Neuronal stem cell (in vitro differentiated cells): ENCODE results near the gene FPR1. TPM values are rescaled to one million over a fixed set of nuclear protein-coding genes. Genes with fewer than 3 reads are reported as not detected.

Experiments
- DNase-seq: peaks from one replicate; pipeline ENCODE4 v3.0.0-alpha.2; 2013; ENCODE audit warnings: low spot score
- H2AFZ ChIP-seq: one replicate; pipeline ENCODE4 v1.6.1; 2013; ENCODE audit warnings: mild to moderate bottlenecking, low read length, inconsistent platforms
- H2AK5ac ChIP-seq: 2 replicates; pipeline ENCODE4 v1.6.1; 2013; ENCODE audit warnings: low read depth, mild to moderate bottlenecking, inconsistent platforms, low read length, moderate library complexity, mixed read lengths
- H2BK120ac ChIP-seq: 2 replicates; pipeline ENCODE4 v1.6.1; 2013; ENCODE audit warnings: low read depth, mild to moderate bottlenecking, inconsistent platforms, low read length, moderate library complexity, mixed read lengths
- H2BK12ac ChIP-seq: one replicate; pipeline ENCODE4 v1.6.1; 2013; ENCODE audit warnings: low read length, inconsistent platforms
- H2BK15ac ChIP-seq: 2 replicates; pipeline ENCODE4 v1.6.1; 2013; ENCODE audit warnings: mild to moderate bottlenecking, low read length, inconsistent platforms, mixed read lengths
- H2BK5ac ChIP-seq: one replicate; pipeline ENCODE4 v1.6.1; 2013; ENCODE audit warnings: inconsistent platforms, mild to moderate bottlenecking, low read length, moderate library complexity
- H3K14ac ChIP-seq: one replicate; pipeline ENCODE4 v1.6.1; 2013; ENCODE audit warnings: low read length, inconsistent platforms
- H3K18ac ChIP-seq: 2 replicates; pipeline ENCODE4 v1.6.1; 2013; ENCODE audit warnings: low read length, inconsistent platforms
- H3K23ac ChIP-seq: 2 replicates; pipeline ENCODE4 v1.6.1; 2013; ENCODE audit warnings: low read depth, mild to moderate bottlenecking, mixed read lengths, low read length, inconsistent platforms; ENCODE audit not compliant: poor library complexity
- H3K27ac ChIP-seq: replicated peaks from 3 replicates; pipeline ENCODE4 v1.5.1; 2013; ENCODE audit warnings: low read length, inconsistent platforms
- H3K27me3 ChIP-seq, 3 experiments: 2 replicates each; pipeline ENCODE4 v1.6.1; 2013; ENCODE audit warnings: low read length in 3 of 3, mild to moderate bottlenecking in 2 of 3, inconsistent platforms in 1 of 3, low read depth in 1 of 3, mixed read lengths in 1 of 3, moderate library complexity in 1 of 3; ENCODE audit not compliant: control insufficient read depth in 3 of 3, insufficient read depth in 3 of 3
- H3K36me3 ChIP-seq, 2 donors: replicated peaks in 1 of 2; 2 replicates each; pipeline ENCODE4 v1.6.1; 2013; ENCODE audit warnings: low read length in 2 of 2; ENCODE audit not compliant: control insufficient read depth in 2 of 2, insufficient read depth in 2 of 2
- H3K4ac ChIP-seq: 2 replicates; pipeline ENCODE4 v1.6.1; 2013; ENCODE audit warnings: inconsistent platforms, mild to moderate bottlenecking, low read length, moderate library complexity
- H3K4me1 ChIP-seq, 2 donors: 1 replicate in 1 of 2; 2 replicates in 1 of 2; pipeline ENCODE4 v1.6.1; 2013; ENCODE audit warnings: low read length in 2 of 2, low read depth in 1 of 2; ENCODE audit not compliant: control insufficient read depth in 2 of 2, insufficient read depth in 1 of 2
- H3K4me2 ChIP-seq: one replicate; pipeline ENCODE4 v1.6.1; 2013; ENCODE audit warnings: mild to moderate bottlenecking, low read length, inconsistent platforms; ENCODE audit not compliant: insufficient read depth, poor library complexity, severe bottlenecking
- H3K4me3 ChIP-seq, 2 donors: 2 replicates each; pipeline ENCODE4 v1.5.1; 2013; ENCODE audit warnings: low read length in 2 of 2, mild to moderate bottlenecking in 2 of 2, inconsistent platforms in 1 of 2, moderate library complexity in 1 of 2
- H3K79me1 ChIP-seq: one replicate; pipeline ENCODE4 v1.6.1; 2013; ENCODE audit warnings: low read depth, mild to moderate bottlenecking, inconsistent platforms, low read length, moderate library complexity
- H3K9ac ChIP-seq: one replicate; pipeline ENCODE4 v1.6.1; 2013; ENCODE audit warnings: mild to moderate bottlenecking, low read depth, low read length, inconsistent platforms; ENCODE audit not compliant: poor library complexity
- H3K9me3 ChIP-seq, 2 donors: replicated peaks in 1 of 2; 2 replicates each; pipeline versions ENCODE3 to v1.6.1; 2013; ENCODE audit warnings: low read length in 2 of 2, mild to moderate bottlenecking in 2 of 2, inconsistent platforms in 1 of 2, low read depth in 1 of 2, mixed read lengths in 1 of 2, moderate library complexity in 1 of 2; ENCODE audit not compliant: control insufficient read depth in 2 of 2, insufficient read depth in 1 of 2
- H4K8ac ChIP-seq: one replicate; pipeline ENCODE4 v1.6.1; 2013; ENCODE audit warnings: low read depth, mild to moderate bottlenecking, inconsistent platforms, low read length, moderate library complexity
- H4K91ac ChIP-seq: one replicate; pipeline ENCODE4 v1.6.1; 2013; ENCODE audit warnings: low read length, low read depth, mild to moderate bottlenecking, inconsistent platforms; ENCODE audit not compliant: poor library complexity
- WGBS, 2 donors: extraction: QIAGEN DNeasy Blood & Tissue Kit; methylation state at CpG; one replicate each; pipeline ENCODE4 v1.1.7; 2013; ENCODE audit warnings: missing lambda C conversion rate in 2 of 2, mixed read lengths in 1 of 2; ENCODE audit not compliant: insufficient read length in 2 of 2, insufficient replicate concordance in 1 of 2; ENCODE audit errors: extremely low coverage in 2 of 2; 5-methylcytosine and 5-hydroxymethylcytosine counted together
- polyA plus RNA-seq, 2 experiments: library from polyadenylated mRNA; stranded (reverse); fragments of 200-250 nt; gene quantifications; one replicate each; pipeline ENCODE4 v1.2.3, GENCODE V29; 2013

The FPR1 gene, protein sequence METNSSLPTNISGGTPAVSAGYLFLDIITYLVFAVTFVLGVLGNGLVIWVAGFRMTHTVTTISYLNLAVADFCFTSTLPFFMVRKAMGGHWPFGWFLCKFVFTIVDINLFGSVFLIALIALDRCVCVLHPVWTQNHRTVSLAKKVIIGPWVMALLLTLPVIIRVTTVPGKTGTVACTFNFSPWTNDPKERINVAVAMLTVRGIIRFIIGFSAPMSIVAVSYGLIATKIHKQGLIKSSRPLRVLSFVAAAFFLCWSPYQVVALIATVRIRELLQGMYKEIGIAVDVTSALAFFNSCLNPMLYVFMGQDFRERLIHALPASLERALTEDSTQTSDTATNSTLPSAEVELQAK
- polyA plus RNA-seq (2013, experiment 1 of 2) = not detected
- not detected for polyA plus RNA-seq (2013, experiment 2 of 2)

DNA sequence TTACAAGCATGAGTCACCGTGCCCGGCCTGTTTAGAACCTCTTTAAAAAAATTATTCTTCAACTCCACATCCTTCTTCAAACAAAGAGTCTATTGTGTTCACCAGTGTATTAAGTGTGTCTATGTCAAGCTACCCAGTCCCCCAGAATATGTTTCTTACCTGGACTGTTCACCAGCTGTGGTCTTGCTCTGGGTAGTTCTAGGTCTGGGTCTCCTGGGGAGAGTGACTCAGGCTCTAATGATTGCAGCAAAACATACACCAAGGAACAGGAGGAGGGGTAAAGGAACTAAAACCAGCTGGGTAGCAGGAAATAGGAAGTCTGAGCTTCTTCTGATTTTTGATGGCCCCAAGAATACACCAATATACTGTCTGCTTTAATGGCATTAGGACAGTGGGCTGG, at the start of gene FPR1:
TSS of gene FPR1 (minus strand) at position 224 of the 400 bp plus-strand sequence. CDS start 4,884 bp downstream, outside the sequence.
- no CpG with 5 or more reads among the region's 2 CpGs for WGBS, 2 donors
- Histone ChIP-seq H3K23ac (no peak within 1 kb of the TSS), H3K36me3 (peaks cover 0 to 1% of the 10 kb centered on the region in 2 donors)

DNA sequence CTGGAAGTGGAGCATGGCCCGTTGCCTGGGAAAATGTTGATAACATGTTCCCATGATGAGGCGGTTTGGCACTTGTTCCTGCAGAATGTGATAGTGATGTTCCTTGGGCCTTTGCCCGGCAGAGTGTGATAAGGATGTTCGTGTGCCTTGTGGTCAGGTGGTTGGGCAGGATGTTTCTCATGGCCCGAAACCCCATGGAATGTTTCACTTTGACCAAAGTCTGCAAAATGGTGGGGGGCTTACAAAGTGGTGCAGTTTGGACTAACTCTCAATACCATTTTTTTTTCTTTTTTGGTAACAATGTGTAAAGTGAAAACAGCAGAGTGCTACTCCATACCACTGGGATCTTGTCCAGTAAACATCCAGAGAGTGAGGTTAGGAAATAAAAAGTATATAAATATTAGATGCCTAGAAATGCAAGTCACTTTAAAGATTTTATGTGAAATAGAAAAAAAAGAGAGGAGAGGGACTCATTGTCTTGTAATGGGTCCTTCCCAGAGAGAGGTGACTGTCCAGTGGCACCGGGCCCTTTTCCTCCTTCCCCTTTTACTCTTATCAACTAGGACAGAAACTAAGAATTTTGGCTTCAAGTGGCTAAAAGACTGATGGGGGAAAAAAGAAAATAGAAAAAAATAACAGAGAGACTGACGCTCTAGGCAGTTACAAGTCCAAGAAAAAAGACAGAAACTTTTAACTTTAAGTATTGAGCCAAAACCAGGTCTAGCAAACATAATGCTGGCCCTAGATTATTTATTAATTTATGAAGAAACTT, 49.0 kb upstream of the FPR1 start:
- H3K18ac ChIP-seq = no peak overlapping the region
- no peaks in the 10 kb centered on the region for H3K4me1 ChIP-seq
- H3K27me3 ChIP-seq = no peaks in the 10 kb centered on the region
- no peak overlapping the region for H4K8ac ChIP-seq
- no peak overlapping the region for H3K9ac ChIP-seq
- H2BK5ac ChIP-seq = no peak overlapping the region
- no peaks in the 10 kb centered on the region for H3K36me3 ChIP-seq
- H3K14ac ChIP-seq = no peak overlapping the region
- no peak overlapping the region for H2AFZ ChIP-seq
- H3K4me2 ChIP-seq = no peak overlapping the region
- H3K9me3 ChIP-seq = peaks cover 0 to 8% of the 10 kb centered on the region in 2 donors
- H4K91ac ChIP-seq = no peak overlapping the region
- DNase-seq = no peak
- no peak overlapping the region for H3K4ac ChIP-seq
- H3K4me3 ChIP-seq = peak overlapping the region in 1 of 2 donors; percentile 48
- no peak overlapping the region for H2AK5ac ChIP-seq
- H2BK15ac ChIP-seq = no peak overlapping the region
- H3K23ac ChIP-seq = no peak overlapping the region
- no CpG with 5 or more reads among the region's 7 CpGs for WGBS, 2 donors
- no peak overlapping the region for H2BK12ac ChIP-seq
- no peak overlapping the region for H2BK120ac ChIP-seq
- no peak overlapping the region for H3K27ac ChIP-seq
- no peaks in the 10 kb centered on the region for H3K79me1 ChIP-seq

More for the DNA sequence above, at the start of gene FPR1:
- Histone ChIP-seq H2BK120ac (no peak within 1 kb of the TSS), H3K9ac (no peak within 1 kb of the TSS), H3K4me3 (no peak within 1 kb of the TSS), H4K91ac (no peak within 1 kb of the TSS), H3K9me3 (peaks cover 0 to 8% of the 10 kb centered on the region in 2 donors), H3K27me3 (no peaks in the 10 kb centered on the region), H2BK15ac (no peak within 1 kb of the TSS), H3K14ac (peak within 1 kb of the TSS; percentile 42), H2BK12ac (no peak within 1 kb of the TSS), H2AK5ac (no peak within 1 kb of the TSS), H3K4me2 (no peak within 1 kb of the TSS), H3K79me1 (no peaks in the 10 kb centered on the region), H2AFZ (no peak within 1 kb of the TSS), H3K27ac (no peak within 1 kb of the TSS), H2BK5ac (no peak within 1 kb of the TSS), H3K4ac (no peak within 1 kb of the TSS), H4K8ac (no peak within 1 kb of the TSS), H3K18ac (peak within 1 kb of the TSS; percentile 9), H3K4me1 (no peaks in the 10 kb centered on the region)
- DNase-seq = no peak

DNA sequence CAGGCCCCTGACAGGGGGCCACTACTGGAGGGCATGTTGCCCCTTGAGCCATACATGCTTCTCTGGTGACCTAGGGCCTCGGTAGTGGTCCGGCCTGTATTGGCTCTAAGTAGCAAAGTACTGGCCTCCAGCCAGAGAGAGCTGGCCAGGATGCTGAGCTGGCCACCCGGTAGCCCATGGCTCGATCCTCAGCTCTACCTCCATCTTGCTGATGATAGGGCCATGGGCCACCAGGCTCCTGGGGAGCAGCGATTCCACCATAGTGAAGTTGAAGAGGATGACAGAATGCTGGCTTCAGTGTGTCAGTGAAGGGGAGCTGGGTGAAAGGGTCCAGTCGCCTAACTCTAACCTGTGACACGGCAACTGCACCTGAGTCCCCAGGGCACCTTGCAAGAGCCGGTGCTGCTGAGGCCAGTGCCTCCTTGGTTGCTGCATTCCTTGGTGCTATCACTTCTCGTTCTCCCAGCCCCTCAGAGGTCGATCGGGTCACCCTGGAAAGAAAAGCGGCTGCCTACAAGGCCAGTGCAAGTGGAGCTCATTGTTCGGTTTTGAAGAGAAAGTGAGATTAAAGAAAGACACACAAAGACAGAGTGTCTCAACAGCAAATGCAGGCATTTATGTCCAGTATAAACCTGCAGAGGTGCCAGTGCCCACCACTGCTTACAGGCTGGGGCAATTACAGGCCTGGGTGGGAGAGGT, 48.2 kb upstream of the FPR1 start:
- no CpG with 5 or more reads among the region's 13 CpGs for WGBS, 2 donors

More for the DNA sequence above, 48.2 kb upstream of the FPR1 start:
- Histone ChIP-seq H2AK5ac (no peak overlapping the region), H2BK12ac (no peak overlapping the region), H3K9me3 (peaks cover 0 to 8% of the 10 kb centered on the region in 2 donors), H3K79me1 (no peaks in the 10 kb centered on the region), H3K14ac (no peak overlapping the region), H3K4me1 (no peaks in the 10 kb centered on the region), H2BK120ac (no peak overlapping the region), H3K4me3 (no peak overlapping the region), H3K4ac (no peak overlapping the region), H3K23ac (no peak overlapping the region), H2BK15ac (no peak overlapping the region), H2AFZ (no peak overlapping the region), H2BK5ac (no peak overlapping the region), H3K9ac (peak overlapping the region; percentile 65), H3K27ac (no peak overlapping the region), H3K36me3 (no peaks in the 10 kb centered on the region), H3K4me2 (no peak overlapping the region), H3K18ac (no peak overlapping the region), H3K27me3 (no peaks in the 10 kb centered on the region), H4K8ac (no peak overlapping the region), H4K91ac (no peak overlapping the region)
- DNase-seq = no peak
